GF-D8 (cell line): ENCODE measurements around the gene CNGB1.

Experiments
- DNase-seq: peaks from one replicate; lab custom pipeline; 2025; lab: John Stamatoyannopoulos, UW

The CNGB1 gene

GRCh38 chr16:57972306-57972705, 1.4 kb upstream of the CNGB1 start:
- no peak for DNase-seq

GRCh38 chr16:57971848-57972247, 920 bp upstream of the CNGB1 start:
- DNase-seq, result no peak

- no peak for DNase-seq
These were observed 609 bp downstream of the CNGB1 start for GRCh38 chr16:57970319-57970718.

DNA sequence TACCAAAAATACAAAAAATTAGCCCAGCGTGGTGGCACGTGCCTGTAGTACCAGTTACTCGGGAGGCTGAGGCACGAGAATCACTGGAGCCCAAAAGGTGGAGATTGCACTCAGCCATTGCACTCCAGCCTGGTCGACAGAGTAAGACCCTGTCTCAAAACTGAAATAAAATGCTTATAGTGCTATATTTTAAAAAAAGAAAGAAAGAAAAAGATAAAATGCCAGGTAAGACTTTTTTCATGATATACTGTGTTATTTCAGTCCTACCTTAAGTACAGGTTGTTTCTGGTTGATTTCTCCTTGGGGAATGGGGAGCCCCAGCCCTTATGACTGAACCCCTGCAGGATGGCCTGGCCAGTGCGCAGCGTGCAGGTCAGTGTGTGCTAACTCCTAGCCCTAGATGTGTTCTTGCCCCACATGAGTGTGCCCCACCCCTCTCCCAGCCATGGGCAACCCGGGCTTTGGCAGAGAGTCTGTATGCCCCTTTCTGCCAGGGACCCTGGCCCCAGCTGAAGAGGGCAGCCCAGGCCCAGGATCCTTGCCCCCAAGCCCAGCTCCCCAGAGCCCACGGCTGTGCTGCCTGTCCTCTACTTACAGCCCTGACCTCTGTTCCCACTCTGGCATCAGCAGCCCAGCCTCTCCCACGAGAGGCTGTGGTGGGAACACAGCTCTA, 1.3 kb downstream of the CNGB1 start:
- DNase-seq, result no peak

- DNase-seq, result no peak
These were observed 3.0 kb downstream of the CNGB1 start for GRCh38 chr16:57967916-57968315.

DNA sequence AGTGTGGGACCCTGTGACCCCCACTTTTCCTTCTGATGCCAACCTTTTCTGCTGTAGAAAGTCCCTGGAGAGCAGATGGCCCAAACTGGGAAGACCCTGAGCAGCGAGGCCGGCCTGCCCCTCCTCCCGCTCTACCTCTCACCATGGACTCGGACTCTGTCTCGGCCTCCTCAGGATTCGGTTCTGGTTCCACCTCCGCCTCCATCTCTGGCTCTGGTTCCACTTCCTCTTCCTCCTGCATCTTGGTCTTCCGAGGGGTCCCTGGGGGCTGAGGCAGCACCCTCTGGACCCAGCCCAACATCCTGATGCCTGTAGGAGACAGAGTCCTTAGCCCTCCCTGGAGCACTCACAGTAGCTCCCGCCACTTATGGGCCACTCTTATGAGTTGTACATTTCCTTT, 3.9 kb downstream of the CNGB1 start:
- DNase-seq, result no peak

DNA sequence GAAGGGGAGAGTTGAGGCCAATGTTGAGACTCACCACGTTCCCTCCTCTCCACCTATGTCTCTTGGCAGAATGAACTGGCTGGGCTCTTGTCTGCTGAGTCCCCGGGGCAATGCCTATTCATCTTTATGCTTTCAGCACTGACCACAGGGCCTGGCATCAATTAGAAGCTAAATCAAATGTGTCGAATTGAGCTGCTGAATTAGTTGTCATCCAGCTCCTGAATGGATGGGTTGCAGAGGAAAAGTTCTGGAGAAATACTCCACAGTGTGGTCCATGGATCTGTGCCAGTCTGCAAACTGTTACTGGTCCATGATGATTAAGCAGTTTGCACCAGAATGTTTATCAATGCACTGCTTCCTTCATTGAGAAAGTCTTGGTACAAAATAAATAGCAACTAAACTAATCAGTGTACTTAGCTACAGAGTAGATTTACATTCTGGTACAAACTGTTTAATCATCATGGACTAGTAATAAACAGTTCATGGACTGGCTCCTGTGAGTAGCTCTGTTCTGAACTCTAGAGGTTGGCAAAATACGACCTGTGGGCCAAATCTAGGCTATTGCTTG, 4.6 kb downstream of the CNGB1 start:
- no peak for DNase-seq

- no peak for DNase-seq
These were observed 6.7 kb downstream of the CNGB1 start for GRCh38 chr16:57964157-57964700.

- DNase-seq, result no peak
These were observed 8.2 kb downstream of the CNGB1 start for GRCh38 chr16:57962756-57963155.

DNA sequence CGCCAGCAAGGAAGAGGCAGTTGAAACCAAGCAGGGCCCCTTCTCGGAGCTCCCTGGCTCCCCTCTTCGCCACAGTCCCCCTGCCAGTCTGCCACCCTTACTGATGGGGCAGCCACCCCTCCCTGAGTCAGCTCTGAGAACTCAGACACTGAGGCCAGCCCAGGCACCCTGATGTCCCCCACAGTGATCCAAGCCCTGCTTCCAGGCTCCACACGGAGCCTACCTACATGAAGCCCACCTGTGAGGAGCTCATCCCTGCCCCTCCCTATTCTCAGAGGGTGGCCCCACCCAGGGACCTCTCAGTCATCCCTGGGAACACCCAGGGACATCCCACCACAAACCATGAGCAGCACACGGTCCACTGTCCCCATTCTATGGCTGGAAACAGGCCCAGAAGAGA, 8.9 kb downstream of the CNGB1 start:
- DNase-seq, result no peak

GRCh38 chr16:57961538-57961937, 9.4 kb downstream of the CNGB1 start:
- DNase-seq, result no peak

GRCh38 chr16:57960826-57961472, 10.0 kb downstream of the CNGB1 start:
- no peak for DNase-seq

DNA sequence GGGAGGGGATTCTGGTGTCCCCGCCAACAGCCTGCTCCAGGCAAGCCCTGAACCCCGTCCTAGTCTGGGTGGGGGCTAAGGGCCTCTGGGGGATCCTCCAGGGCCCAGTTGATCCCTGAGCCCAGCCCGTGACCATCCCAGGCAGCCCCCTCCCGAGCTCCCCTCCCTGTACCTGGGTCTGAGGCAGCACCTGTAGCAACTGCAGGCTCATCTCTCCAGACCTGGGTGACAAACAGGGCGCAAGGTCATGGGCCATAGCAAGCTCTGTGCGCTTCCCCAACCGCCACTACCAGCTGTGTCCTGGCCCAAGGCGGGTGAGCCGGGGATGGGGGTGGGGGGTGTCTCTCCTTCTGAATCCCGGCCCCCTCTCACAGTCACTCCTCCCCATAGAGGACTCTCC, 10.6 kb downstream of the CNGB1 start:
- DNase-seq, result no peak

- DNase-seq, result no peak
These were observed 11.1 kb downstream of the CNGB1 start for GRCh38 chr16:57959804-57960203.

GRCh38 chr16:57959121-57959520, 11.8 kb downstream of the CNGB1 start:
- DNase-seq, result no peak

DNA sequence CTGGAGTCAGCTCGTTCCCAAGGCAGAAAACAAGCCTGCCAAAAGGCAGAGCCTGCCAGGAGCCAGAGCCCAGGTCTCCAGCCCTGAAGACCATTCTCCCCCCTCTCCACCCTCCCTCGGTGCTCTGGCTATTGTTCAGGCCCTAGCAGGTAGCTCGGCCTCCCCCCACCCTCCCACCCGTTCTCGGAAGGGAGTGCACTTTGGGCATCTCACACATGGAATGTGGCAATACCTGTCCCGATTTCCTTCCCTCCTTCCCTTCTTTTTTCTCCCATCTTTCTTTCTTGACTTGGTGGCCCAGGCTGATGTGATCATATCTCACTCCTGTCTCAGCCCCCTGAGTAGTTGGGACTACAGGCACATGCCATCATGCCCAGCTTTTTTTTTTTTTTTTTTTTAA, 12.4 kb downstream of the CNGB1 start:
- no peak for DNase-seq

DNA sequence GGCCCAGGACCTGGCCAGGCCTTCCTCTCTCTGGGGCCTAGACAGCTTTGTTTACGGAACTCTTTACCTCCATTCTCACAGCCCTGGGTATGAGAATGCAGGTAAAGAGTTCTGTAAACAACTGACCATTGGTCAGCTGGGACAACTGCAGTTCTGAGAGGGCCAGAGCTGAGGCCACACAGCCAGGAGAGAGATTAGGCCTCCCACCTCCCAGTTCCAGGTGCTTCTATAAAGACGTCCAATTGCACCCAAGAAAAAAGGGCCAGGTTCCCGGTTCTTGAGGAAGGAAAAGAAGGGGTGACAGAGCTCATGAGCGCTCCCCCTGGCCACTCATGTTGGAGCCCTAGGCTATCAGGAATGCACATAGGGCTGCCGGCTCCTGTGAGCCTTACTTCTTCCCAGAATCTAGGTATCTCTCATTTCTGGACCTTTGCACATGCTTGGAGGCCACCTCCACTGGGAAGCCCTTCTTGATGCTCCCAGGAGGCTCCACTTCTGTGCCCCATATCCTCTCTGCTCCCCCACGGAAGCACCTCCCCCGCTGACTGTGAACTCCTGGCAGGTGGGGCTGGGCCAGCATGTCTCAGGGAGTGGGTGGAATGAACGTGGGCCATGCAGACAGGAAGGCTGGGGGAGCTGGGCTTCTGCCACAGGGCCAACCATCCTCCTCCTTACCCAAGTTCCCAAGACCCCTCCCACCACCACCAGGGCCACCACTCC, 13.1 kb downstream of the CNGB1 start:
- DNase-seq, result no peak

DNA sequence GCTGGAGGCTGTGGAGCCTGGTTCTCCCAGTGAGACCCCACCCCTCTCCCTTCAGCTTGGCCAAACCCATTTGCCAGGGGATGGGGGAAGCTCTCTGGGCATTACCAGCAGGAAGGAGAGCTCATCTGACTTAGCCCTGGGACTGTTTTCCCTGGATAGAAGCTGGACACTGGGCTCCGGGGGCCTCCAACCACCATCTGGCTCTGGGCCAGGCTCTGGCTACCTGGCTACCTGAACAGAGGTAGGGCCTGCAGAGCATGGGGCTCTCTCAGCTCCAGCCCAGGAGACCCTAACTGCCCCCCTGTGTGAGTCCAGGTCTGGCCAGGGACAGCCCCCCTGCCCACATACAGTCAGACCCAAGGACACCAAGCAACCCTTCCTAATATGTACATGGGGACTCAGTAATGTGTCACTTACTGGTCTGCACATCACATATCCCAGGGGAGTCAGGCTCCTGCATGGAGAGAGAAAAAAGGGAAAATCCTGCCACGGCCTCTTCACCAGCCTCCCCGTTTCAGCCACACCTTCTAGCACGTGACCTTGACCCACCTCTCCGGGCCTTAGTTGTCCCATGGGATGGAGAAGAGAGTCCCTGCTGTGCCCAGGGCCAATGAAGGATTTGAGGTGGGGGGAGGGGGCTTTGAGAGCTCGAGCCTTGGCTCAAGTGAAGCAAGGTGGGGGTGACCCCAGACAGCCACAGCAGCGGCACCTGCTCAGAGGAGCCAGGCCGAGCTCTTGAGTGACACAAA, 13.8 kb downstream of the CNGB1 start:
- DNase-seq, result no peak

DNA sequence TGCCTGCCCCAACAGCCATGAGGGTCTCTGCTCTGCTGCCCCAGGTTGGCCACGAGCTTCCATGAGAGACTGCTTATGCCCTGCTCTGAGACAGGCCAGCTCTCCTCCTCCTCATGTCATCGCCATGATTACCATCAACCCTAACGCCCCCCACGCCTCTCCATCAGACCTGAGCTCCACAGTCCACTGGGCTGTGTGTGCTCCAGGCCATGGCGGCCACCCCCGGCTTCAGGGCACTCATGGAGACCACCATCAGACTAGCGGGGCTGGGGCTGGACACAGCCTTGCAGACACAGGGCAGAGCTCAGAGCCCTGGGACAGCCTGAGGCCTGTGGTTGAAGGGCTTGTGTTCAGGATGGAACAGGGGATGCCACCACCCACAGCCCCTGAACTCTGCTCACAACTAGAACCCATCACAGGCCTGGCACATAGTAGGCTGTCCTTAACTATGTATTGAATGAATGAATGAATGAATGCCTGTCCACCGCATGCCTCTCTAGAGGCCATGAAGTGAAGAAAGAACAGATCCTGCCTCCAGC, 14.6 kb downstream of the CNGB1 start:
- no peak for DNase-seq

GRCh38 chr16:57955572-57956188, 15.2 kb downstream of the CNGB1 start:
- DNase-seq, result no peak

DNA sequence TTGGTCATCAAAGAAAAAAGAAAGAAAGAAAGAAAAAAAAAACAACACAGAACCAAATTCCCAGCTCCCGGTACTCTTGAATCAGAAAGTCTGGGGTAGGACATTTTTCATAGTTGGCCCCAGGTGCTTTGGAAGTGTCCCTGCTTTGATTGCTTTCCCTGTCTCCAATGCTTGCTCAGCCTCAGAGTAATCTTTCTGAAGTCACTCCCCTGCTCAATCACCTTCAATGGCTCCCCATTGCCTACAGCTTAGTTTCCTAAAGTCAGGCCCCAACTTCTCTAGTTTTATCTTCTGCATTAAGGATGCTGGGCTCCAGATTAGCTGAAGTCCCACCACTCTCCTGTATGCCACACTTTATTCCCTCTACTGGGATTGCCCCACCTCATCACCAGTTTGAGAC, 17.1 kb downstream of the CNGB1 start:
- no peak for DNase-seq
